ENCODE data around the gene NLGN2.
A peak's percentile ranks its signal among the peaks of the same experiment; 100 is the strongest.

NLGN2 gene

GRCh38 chr17:7392696-7393612 lies 14.7 kb upstream of the NLGN2 start:
- no peak for DNase-seq

- DNase-seq = no peak
Observed at GRCh38 chr17:7393613-7394451, 13.8 kb upstream of the NLGN2 start.

- DNase-seq = peak; percentile 54
Observed at GRCh38 chr17:7394452-7395191, 13.0 kb upstream of the NLGN2 start, which contains the start of gene PLSCR3. Gene PLSCR3 (minus strand): TSS chr17:7394525. CDS start chr17:7394110, 415 bp downstream.

- no peak for DNase-seq
Observed at GRCh38 chr17:7396147-7396546, 11.5 kb upstream of the NLGN2 start.

GRCh38 chr17:7398612-7399011 lies 9.0 kb upstream of the NLGN2 start:
- no peak for DNase-seq

- DNase-seq = no peak
Observed at GRCh38 chr17:7403043-7403726, 4.5 kb upstream of the NLGN2 start.

- no peak for DNase-seq
Observed at GRCh38 chr17:7403727-7403976, 4.0 kb upstream of the NLGN2 start.

GRCh38 chr17:7403977-7404736 lies 3.5 kb upstream of the NLGN2 start, which contains the start of gene TMEM256:
Gene TMEM256 (minus strand): TSS chr17:7404097. CDS start chr17:7404084, 13 bp downstream.
- no peak for DNase-seq

GRCh38 chr17:7404737-7405349 lies 2.8 kb upstream of the NLGN2 start:
- DNase-seq = no peak

- no peak for DNase-seq
Observed at GRCh38 chr17:7405350-7406234, 2.1 kb upstream of the NLGN2 start.

GRCh38 chr17:7406235-7406825 lies 1.3 kb upstream of the NLGN2 start:
- DNase-seq = no peak

- no peak for DNase-seq
Observed at GRCh38 chr17:7407082-7407481, 563 bp upstream of the NLGN2 start.

GRCh38 chr17:7408252-7408727 lies 645 bp downstream of the NLGN2 start:
- DNase-seq = no peak

GRCh38 chr17:7408863-7409262 lies 1.2 kb downstream of the NLGN2 start:
- no peak for DNase-seq

- DNase-seq = no peak
Observed at GRCh38 chr17:7409716-7410115, 2.1 kb downstream of the NLGN2 start.

- DNase-seq = no peak
Observed at GRCh38 chr17:7410634-7411426, 3.2 kb downstream of the NLGN2 start.

GRCh38 chr17:7411427-7411750 lies 3.7 kb downstream of the NLGN2 start:
- no peak for DNase-seq

- no peak for DNase-seq
Observed at GRCh38 chr17:7413346-7413985, 5.8 kb downstream of the NLGN2 start.

Measured in cortex of kidney (tissue), 1 donor.